Lung (tissue), 12 donors: ENCODE results near the gene STXBP6. TPM values are rescaled to one million over a fixed set of nuclear protein-coding genes. Genes with fewer than 3 reads are reported as not detected.

Experiments
- ATAC-seq: fragments of 200-7000 bp; cut with Tn5 transposase; one replicate; pipeline ENCODE4 v1.9.1; 2020; ENCODE audit warnings: moderate number of reproducible peaks; ENCODE audit not compliant: insufficient read depth, low FRiP score
- DNase-seq, 3 donors: peaks; one replicate each; pipeline ENCODE4 v3.0.0-alpha.2; 2013 to 2017
- H3K27ac ChIP-seq, 2 donors: one replicate each; pipeline ENCODE4 v1.5.1; 2013; ENCODE audit warnings: mild to moderate bottlenecking in 2 of 2, moderate library complexity in 2 of 2, control low read depth in 1 of 2, inconsistent platforms in 1 of 2, low read depth in 1 of 2, low read length in 1 of 2
- H3K27me3 ChIP-seq, 3 donors: one replicate each; pipeline ENCODE4 v1.5.1; 2013; ENCODE audit warnings: low read length in 2 of 3; ENCODE audit not compliant: control insufficient read depth in 3 of 3, insufficient read depth in 3 of 3
- H3K36me3 ChIP-seq, 4 donors: one replicate each; pipeline ENCODE4 v1.5.1; 2013; ENCODE audit warnings: low read length in 4 of 4, mild to moderate bottlenecking in 1 of 4, moderate library complexity in 1 of 4; ENCODE audit not compliant: control insufficient read depth in 4 of 4, insufficient read depth in 4 of 4
- H3K4me1 ChIP-seq, 5 donors: one replicate each; pipeline ENCODE4 v1.5.1; 2013; ENCODE audit warnings: low read length in 5 of 5, mild to moderate bottlenecking in 2 of 5, moderate library complexity in 1 of 5; ENCODE audit not compliant: control insufficient read depth in 5 of 5, insufficient read depth in 5 of 5
- H3K4me3 ChIP-seq: one replicate; pipeline ENCODE4 v1.5.1; 2013; ENCODE audit warnings: mild to moderate bottlenecking, control low read depth, moderate library complexity
- H3K9ac ChIP-seq, 2 donors: one replicate each; pipeline ENCODE4 v1.5.1; 2013; ENCODE audit warnings: low read length in 2 of 2, control low read depth in 1 of 2; ENCODE audit not compliant: insufficient read depth in 1 of 2
- H3K9me3 ChIP-seq, 4 donors: one replicate each; pipeline ENCODE4 v1.5.1; 2013; ENCODE audit warnings: low read length in 3 of 4, mild to moderate bottlenecking in 1 of 4, moderate library complexity in 1 of 4; ENCODE audit not compliant: control insufficient read depth in 4 of 4, insufficient read depth in 3 of 4
- WGBS, 2 donors: extraction: QIAGEN DNeasy Blood & Tissue Kit; methylation state at CpG; one replicate each; pipeline ENCODE4 v1.1.7; 2013; 5-methylcytosine and 5-hydroxymethylcytosine counted together
- polyA plus RNA-seq, 2 donors: library from polyadenylated mRNA; stranded (reverse); fragments of 200-250 nt; gene quantifications; one replicate each; pipeline ENCODE4 v1.2.1, GENCODE V29; 2013
- total RNA-seq, 2 donors: library from RNA; depleted of rRNA in 1 of 2; stranded (reverse); fragments of >200 nt in 1 of 2; gene quantifications; one replicate each; pipeline ENCODE4 v1.2.1, GENCODE V29; 2014 to 2021
- TF ChIP-seq, protein P1 (sequence below): IDR thresholded peaks from 2 replicates; pipeline ENCODE4 v1.5.1; 2012; ENCODE audit warnings: mild to moderate bottlenecking; ENCODE audit errors: control extremely low read depth, extremely low read depth
- donor health status: control.
- donor health status: control.
- donor health status: Bipolar disorder and iron deficiency.
- donor health status: healthy.
- donor health status: DM: yes; HTN: yes; CAD: no.

Gene STXBP6
- total and polyA plus RNA-seq, 4 donors: 9.3 to 42.5 (median 10.5) TPM

- DNase-seq: peak in 1 of 3 donors; percentile 29
- H3K4me1 ChIP-seq: peaks cover 4 to 48% (median 11%) of the 10 kb centered on the region in 5 donors
- 63 to 82% methylated on average over 2 of the region's 2 CpGs for WGBS, 2 donors
- peak overlapping the region; percentile 69 to 83 for H3K27ac ChIP-seq
- no peak overlapping the region for H3K4me3 ChIP-seq
- no peak overlapping the region for H3K9ac ChIP-seq
- H3K36me3 ChIP-seq: peaks cover 0 to 8% (median 0%) of the 10 kb centered on the region in 4 donors
- H3K27me3 ChIP-seq: no peaks in the 10 kb centered on the region
- no peak for ATAC-seq
- TF ChIP-seq, protein P1, sequence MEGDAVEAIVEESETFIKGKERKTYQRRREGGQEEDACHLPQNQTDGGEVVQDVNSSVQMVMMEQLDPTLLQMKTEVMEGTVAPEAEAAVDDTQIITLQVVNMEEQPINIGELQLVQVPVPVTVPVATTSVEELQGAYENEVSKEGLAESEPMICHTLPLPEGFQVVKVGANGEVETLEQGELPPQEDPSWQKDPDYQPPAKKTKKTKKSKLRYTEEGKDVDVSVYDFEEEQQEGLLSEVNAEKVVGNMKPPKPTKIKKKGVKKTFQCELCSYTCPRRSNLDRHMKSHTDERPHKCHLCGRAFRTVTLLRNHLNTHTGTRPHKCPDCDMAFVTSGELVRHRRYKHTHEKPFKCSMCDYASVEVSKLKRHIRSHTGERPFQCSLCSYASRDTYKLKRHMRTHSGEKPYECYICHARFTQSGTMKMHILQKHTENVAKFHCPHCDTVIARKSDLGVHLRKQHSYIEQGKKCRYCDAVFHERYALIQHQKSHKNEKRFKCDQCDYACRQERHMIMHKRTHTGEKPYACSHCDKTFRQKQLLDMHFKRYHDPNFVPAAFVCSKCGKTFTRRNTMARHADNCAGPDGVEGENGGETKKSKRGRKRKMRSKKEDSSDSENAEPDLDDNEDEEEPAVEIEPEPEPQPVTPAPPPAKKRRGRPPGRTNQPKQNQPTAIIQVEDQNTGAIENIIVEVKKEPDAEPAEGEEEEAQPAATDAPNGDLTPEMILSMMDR: no peak
- peaks cover 0 to 2% (median 0%) of the 10 kb centered on the region in 4 donors for H3K9me3 ChIP-seq
These were observed 3.5 kb downstream of the STXBP6 start for GRCh38 chr14:25046301-25046943.

GRCh38 chr14:25044106-25044698 is 5.7 kb downstream of the STXBP6 start:
- Histone ChIP-seq H3K27me3 (no peaks in the 10 kb centered on the region), H3K4me1 (peaks cover 2 to 38% (median 21%) of the 10 kb centered on the region in 5 donors), H3K36me3 (peaks cover 0 to 8% (median 0%) of the 10 kb centered on the region in 4 donors), H3K9me3 (peaks cover 0 to 2% (median 0%) of the 10 kb centered on the region in 4 donors), H3K4me3 (no peak overlapping the region), H3K9ac (no peak overlapping the region), H3K27ac (no peak overlapping the region)
- 75 to 80% methylated on average over 7 of the region's 7 CpGs for WGBS, 2 donors
- TF ChIP-seq, protein P1: no peak
- no peak for ATAC-seq
- DNase-seq: peak in 1 of 3 donors; percentile 36

- no peak overlapping the region for H3K9ac ChIP-seq
- no peak overlapping the region for H3K4me3 ChIP-seq
- TF ChIP-seq, protein P1: peak; percentile 21
- H3K27ac ChIP-seq: peak overlapping the region; percentile 15 to 53
- WGBS, 2 donors: 69 to 77% methylated on average over 14 of the region's 14 CpGs
- ATAC-seq (no peak), DNase-seq (peak; percentile 55 to 89 (median 77))
- peaks cover 2 to 31% (median 27%) of the 10 kb centered on the region in 5 donors for H3K4me1 ChIP-seq
- H3K9me3 ChIP-seq: peaks cover 0 to 2% (median 0%) of the 10 kb centered on the region in 4 donors
- H3K36me3 ChIP-seq: peaks cover 0 to 8% (median 3%) of the 10 kb centered on the region in 4 donors
- no peaks in the 10 kb centered on the region for H3K27me3 ChIP-seq
These were observed 7.3 kb downstream of the STXBP6 start for GRCh38 chr14:25042362-25043299.
